ENCODE measurements around the gene TBL1XR1. TPM values are rescaled to one million over a fixed set of nuclear protein-coding genes. Genes with fewer than 3 reads are reported as not detected.

Gene TBL1XR1
- total RNA-seq, 1 donor from 2014 or later: 372 TPM

- Mint-ChIP-seq H3K36me3 (ENCODE audit: low read depth) (no peaks in the 10 kb centered on the region), H3K27ac (ENCODE audit: unreplicated experiment) (no peak overlapping the region), H3K27me3 (ENCODE audit: low read depth) (no peaks in the 10 kb centered on the region), H3K4me3 (ENCODE audit: unreplicated experiment) (no peak overlapping the region), H3K9me3 (ENCODE audit: low read depth) (no peaks in the 10 kb centered on the region), H3K4me1 (ENCODE audit: low read depth) (peaks cover 14% of the 10 kb centered on the region)
- TF ChIP-seq CTCF (IDR thresholded peaks at IDR 0.05): no peak
- no peak for DNase-seq (ENCODE audit: low spot score)
Measured at GRCh38 chr3:177212756-177213155, 15.5 kb upstream of the TBL1XR1 start.

- no peaks in the 10 kb centered on the region for H3K36me3 Mint-ChIP-seq (ENCODE audit: low read depth)
- DNase-seq (ENCODE audit: low spot score): no peak
- no peak overlapping the region for H3K27ac Mint-ChIP-seq (ENCODE audit: unreplicated experiment)
- no peaks in the 10 kb centered on the region for H3K27me3 Mint-ChIP-seq (ENCODE audit: low read depth)
- H3K4me3 Mint-ChIP-seq (ENCODE audit: unreplicated experiment): no peak overlapping the region
- no peak for TF ChIP-seq CTCF (IDR thresholded peaks at IDR 0.05)
- H3K9me3 Mint-ChIP-seq (ENCODE audit: low read depth): no peaks in the 10 kb centered on the region
- H3K4me1 Mint-ChIP-seq (ENCODE audit: low read depth): peaks cover 14% of the 10 kb centered on the region
Measured at GRCh38 chr3:177212278-177212610, 15.0 kb upstream of the TBL1XR1 start.

GRCh38 chr3:177211503-177212277 is 14.4 kb upstream of the TBL1XR1 start:
- peaks cover 14% of the 10 kb centered on the region for H3K4me1 Mint-ChIP-seq (ENCODE audit: low read depth)
- DNase-seq (ENCODE audit: low spot score): no peak
- H3K9me3 Mint-ChIP-seq (ENCODE audit: low read depth): no peaks in the 10 kb centered on the region
- TF ChIP-seq CTCF (IDR thresholded peaks at IDR 0.05): no peak
- no peaks in the 10 kb centered on the region for H3K36me3 Mint-ChIP-seq (ENCODE audit: low read depth)
- no peak overlapping the region for H3K27ac Mint-ChIP-seq (ENCODE audit: unreplicated experiment)
- H3K27me3 Mint-ChIP-seq (ENCODE audit: low read depth): no peaks in the 10 kb centered on the region
- no peak overlapping the region for H3K4me3 Mint-ChIP-seq (ENCODE audit: unreplicated experiment)

- Mint-ChIP-seq H3K27ac (ENCODE audit: unreplicated experiment) (no peak overlapping the region), H3K27me3 (ENCODE audit: low read depth) (no peaks in the 10 kb centered on the region), H3K9me3 (ENCODE audit: low read depth) (no peaks in the 10 kb centered on the region), H3K4me3 (ENCODE audit: unreplicated experiment) (no peak overlapping the region), H3K4me1 (ENCODE audit: low read depth) (peaks cover 14% of the 10 kb centered on the region), H3K36me3 (ENCODE audit: low read depth) (no peaks in the 10 kb centered on the region)
- TF ChIP-seq CTCF (IDR thresholded peaks at IDR 0.05): no peak
- DNase-seq (ENCODE audit: low spot score): no peak
Measured at GRCh38 chr3:177210744-177211502, 13.6 kb upstream of the TBL1XR1 start.

GRCh38 chr3:177209509-177209908 is 12.2 kb upstream of the TBL1XR1 start:
- H3K36me3 Mint-ChIP-seq (ENCODE audit: low read depth): no peaks in the 10 kb centered on the region
- DNase-seq (ENCODE audit: low spot score): no peak
- no peaks in the 10 kb centered on the region for H3K9me3 Mint-ChIP-seq (ENCODE audit: low read depth)
- peaks cover 14% of the 10 kb centered on the region for H3K4me1 Mint-ChIP-seq (ENCODE audit: low read depth)
- no peak overlapping the region for H3K4me3 Mint-ChIP-seq (ENCODE audit: unreplicated experiment)
- no peaks in the 10 kb centered on the region for H3K27me3 Mint-ChIP-seq (ENCODE audit: low read depth)
- H3K27ac Mint-ChIP-seq (ENCODE audit: unreplicated experiment): no peak overlapping the region
- no peak for TF ChIP-seq CTCF (IDR thresholded peaks at IDR 0.05)
